RCC 7860 (cell line): ENCODE data around the gene AKAP9.
"Not testable (repeated sequence)": the region's sequence is repeated elsewhere in the genome, so short reads cannot be mapped to it uniquely, and the experiment has no call there.

ENCODE experiments used
- DNase-seq: peaks from one replicate; pipeline ENCODE4 v3.0.0-alpha.2; 2015; ENCODE audit warnings: low spot score
- FAIRE-seq: peaks from 2 replicates; lab custom pipeline; 2012; peaks lifted over from hg19 to GRCh38; lab: Jason Lieb, UNC

Gene AKAP9

DNA sequence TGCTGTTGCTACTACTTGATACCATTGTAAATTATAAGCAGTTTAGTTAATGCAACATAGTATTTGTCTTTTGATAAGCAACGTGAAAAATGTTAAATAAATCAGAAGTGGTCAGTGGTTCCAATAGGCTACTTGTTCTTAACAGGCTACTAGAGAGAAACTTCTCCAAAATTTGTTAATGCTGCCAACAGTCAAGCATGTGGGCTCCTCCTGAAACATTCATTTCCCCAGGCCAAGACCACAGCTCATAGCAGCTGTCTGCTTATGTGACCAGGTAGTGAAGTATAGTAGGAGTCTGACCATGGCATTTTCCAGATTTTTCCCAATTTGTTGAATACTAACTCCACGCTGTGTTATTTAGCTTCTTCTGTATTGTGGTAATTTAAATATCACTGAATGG lies 112.7 kb downstream of the AKAP9 start:
- no peak for FAIRE-seq
- DNase-seq = no peak

DNA sequence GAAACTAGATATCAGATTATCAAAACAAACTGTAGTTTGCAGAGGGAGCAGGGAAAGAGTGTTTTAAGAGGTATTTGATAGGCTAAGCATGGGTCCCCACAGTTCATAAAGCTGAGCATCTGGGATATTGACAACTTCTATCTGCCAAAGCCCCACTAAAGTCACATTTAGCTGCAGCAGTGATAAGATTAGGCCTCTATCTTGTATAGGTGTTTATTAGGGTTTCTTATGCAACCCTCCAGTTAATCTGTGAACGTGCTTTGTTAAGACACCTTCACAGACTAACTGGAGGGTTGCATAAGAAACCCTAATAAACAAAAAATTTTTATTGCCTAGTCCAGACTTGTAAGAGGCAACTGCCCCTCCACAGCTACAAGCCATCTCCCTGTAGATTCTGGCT lies 115.6 kb downstream of the AKAP9 start:
- no peak for DNase-seq
- no peak for FAIRE-seq

DNA sequence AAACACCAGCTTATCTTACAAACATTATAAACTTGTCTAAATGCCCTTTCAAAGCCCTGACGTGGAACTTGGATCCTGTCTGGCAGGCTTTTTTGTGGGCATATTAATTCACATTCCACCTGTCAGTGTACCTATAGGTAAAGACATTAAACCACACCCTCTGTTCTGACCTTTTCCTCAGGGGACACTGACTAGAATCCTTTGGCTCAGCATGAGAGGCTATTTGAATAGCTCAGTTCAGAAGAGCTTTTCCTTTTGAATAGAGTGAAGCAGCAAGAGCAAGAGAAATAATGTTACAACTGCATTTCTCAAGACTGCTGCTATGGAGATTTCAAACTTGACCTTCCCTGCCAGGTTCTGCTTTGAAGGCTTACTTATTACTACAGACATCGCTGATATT lies 116.7 kb downstream of the AKAP9 start:
- no peak for FAIRE-seq
- no peak for DNase-seq

DNA sequence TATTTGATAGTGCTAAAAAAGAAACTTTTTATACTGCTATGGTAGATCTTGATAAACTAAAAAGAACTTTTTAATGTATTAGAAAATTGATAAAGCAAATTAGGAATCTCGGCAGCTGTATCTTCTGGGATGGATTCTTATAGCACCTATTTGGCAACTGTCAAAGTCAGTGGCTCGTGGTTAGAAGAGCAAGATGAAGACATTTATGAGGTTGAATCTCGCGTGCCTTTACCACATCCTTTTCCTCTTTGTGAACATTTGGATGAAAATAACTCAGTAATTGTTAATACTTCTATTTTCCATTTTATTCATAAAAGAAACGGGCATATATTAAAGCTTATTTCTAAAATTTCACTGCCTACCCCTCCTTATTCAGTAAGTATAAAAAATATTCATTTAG lies 117.4 kb downstream of the AKAP9 start:
- FAIRE-seq = no peak

DNA sequence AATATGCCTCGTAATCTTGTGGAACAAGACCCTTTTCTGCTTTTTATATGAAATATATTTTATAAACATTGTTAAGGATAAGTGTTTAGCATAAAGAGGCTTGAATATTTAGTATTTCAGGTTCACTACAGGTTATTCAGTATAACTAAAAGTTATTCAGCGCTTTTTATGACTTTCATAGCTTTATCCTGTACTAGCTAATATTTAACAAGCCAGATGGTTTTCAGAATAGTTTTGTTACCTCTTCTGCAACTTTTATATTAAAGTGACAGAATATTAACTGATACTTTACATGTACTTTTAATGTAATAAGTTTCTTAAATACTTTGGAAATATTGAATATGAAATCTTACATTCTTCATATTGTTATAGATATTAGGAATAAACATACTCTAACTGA lies 118.2 kb downstream of the AKAP9 start:
- no peak for DNase-seq
- no peak for FAIRE-seq

More for the DNA sequence above, 117.4 kb downstream of the AKAP9 start:
- DNase-seq = no peak

DNA sequence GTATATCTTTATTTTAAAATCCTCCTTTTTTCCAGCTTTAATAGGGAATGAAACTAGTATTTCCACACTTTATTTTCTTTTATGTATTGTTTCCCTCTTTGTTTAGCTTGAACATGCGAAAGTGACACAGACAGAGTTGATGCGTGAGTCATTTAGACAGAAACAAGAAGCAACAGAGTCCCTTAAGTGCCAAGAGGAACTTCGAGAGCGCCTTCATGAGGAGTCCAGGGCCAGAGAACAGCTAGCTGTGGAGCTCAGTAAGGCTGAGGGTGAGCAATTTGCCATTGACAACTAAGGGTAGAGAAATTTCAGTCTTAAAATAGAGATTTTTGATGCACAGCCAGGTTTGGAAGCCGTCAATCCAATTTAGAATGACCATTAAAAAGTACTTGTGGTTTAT lies 120.5 kb downstream of the AKAP9 start:
- DNase-seq (no peak), FAIRE-seq (no peak)

DNA sequence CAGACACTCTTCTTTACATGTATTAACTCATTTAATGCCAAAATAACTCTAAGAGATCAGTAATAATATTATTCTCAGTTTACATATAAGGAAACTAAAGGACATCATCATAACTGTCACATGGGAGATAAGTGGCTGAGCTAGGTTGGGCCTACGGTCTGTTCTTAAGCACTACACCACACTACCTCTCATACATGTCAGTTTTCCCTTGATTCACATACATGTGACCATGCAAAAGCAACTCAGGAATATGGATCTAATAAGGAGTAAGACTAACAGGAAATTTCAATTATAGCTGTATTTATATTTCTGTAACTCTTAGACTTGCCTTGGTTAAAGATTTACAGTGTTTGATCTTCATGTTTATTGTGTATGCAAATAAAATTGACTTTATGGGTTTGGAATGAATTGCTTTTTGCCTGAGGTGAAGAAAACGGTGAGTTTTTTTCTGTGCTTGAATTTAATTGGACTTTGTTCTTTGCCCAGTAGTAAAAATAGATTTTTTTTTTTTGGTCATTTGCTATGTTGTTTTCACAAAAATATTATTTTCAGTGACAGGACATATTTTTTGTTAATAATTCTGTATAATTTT lies 123.9 kb downstream of the AKAP9 start:
- FAIRE-seq (no peak), DNase-seq (no peak)

DNA sequence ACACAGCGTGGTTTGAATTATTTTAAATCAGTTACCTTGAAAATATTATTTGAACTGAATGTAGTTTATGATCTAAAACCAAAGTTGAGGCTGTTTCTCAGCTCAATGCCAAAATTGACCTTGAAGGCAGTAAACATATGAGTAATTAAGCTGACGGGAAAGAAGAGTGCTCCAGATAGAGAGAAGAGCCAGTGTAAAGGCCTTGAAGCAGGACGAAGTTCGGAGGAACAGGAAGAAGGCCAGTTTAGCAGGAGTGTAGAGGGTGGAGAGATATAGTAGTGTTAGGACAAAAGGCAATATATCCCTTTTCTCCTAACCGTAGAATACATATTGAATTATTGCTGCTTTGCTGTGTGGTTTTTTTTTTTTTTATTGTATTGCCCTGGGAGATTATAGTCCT lies 130.4 kb downstream of the AKAP9 start:
- DNase-seq (no peak), FAIRE-seq (no peak)

DNA sequence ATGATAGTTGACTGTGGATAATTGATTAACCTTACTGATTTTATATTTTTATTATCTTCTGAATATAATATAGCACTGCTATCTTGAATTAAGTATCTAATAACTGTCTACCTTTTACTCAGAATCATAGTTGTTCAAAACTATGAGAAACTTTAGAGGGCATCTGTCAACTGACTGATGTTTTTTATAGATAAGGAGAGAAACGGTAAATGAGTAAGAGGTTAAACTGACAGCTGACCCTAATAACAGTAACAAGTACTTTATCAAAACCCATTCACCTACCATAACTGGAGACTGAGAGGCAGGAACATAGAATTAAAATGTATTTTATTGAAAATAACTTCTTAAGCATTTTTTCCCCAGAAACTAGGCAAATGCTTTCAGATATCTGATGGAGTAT lies 131.5 kb downstream of the AKAP9 start:
- DNase-seq (no peak), FAIRE-seq (no peak)

DNA sequence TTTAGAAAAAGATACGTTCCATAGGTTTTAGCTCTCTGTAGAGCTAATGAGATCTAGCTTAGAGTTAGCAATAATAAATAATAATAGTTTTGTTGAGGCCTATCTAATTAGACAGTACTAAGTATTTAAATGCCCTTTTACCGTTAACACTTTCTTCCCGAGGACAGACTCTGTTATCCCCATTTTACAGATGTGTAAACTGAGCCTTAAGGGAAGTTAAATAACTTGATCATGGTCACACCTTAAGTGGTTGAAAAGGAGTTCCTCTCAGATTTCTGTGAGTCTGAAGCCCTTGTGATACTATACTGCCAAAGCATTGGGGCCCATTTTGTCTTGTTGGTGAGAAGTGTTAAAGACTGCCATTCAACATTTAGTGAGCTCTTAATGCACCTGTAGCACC lies 132.0 kb downstream of the AKAP9 start:
- no peak for DNase-seq
- FAIRE-seq = no peak

DNA sequence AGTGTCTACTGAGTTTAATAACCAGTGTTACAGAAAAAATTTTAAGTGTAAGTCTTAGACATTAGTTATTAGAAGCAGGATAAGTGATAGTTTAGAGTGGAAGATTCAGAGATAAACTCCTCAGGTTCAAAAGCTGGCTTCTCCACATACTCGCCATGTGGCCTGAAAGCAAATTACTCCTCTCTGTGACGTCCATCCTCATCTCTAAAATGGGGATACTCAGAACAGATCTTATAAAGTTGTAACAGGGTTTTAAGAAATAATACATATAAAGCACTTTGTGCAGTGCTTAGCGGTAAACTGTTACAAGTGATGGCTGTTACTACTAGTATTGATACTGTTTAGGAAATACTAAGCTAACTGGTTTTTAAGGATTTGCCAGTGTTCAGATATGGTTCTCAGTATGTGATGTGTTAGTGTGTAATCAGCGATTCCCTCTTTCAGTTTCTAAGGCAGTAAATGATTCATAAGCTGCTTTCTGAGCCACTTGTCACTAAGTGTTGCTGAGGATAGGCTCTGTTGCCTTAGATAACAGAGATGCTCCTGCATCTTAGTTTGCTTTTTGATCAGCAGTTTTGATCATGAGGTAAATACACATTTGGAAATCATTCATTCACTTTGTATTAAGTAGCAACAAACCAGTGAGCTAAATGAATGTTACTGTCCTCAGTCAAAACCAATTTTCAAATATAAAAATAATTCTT lies 134.9 kb downstream of the AKAP9 start:
- no peak for FAIRE-seq
- DNase-seq = no peak

DNA sequence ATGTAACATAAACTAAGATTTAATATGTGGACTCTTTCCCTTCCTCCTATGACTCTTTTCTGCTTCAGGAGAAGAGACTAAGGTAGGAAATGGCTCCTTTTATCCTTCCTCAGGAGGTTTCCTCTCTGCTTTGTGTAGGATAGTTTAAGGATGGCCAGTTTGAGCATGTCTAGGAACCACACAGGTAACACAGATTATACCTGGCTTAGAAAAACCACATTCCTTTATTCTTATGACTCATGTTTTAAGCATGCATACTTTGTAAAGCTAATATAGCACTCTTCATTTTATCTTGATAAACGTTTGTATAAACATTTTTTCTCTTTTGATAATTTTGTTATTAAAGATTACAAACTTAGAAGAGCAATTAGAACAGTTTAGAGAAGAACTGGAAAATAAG lies 135.8 kb downstream of the AKAP9 start:
- no peak for DNase-seq
- peak; percentile 64 for FAIRE-seq

DNA sequence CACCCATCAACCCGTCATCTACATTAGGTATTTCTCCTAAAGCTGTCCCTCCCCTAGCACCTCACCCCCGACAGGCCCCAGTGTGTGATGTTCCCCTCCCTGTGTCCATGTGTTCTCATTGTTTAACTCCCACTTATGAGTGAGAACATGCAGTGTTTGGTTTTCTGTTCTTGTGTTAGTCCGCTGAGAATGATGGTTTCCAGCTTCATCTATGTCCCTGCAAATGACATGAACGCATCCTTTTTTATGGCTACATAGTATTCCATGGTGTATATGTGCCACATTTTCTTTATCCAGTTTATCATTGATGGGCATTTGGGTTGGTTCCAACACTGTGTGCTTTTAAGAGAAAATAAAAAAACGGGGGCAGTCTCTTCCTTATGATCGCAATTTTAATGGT lies 143.3 kb downstream of the AKAP9 start:
- FAIRE-seq, DNase-seq: not testable (repeated sequence)

DNA sequence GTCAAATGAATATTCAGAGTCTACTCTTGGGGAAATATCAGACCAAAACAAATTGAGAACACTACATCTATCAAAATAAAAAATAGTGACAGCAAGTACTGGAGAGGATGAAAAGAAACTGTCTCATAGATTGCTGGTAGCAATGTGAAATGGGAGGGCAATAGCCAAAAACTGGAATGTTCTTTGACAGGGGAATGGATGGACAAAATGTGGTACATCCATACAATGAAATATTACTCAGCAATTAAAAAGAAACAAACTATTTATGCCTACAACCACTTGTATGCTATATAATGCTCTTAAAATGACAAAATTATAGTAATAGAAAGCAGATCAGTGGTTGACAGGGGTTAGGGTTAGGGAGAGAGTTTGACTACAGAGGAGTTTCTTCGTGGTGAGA lies 147.6 kb downstream of the AKAP9 start:
- DNase-seq (no peak), FAIRE-seq (no peak)

DNA sequence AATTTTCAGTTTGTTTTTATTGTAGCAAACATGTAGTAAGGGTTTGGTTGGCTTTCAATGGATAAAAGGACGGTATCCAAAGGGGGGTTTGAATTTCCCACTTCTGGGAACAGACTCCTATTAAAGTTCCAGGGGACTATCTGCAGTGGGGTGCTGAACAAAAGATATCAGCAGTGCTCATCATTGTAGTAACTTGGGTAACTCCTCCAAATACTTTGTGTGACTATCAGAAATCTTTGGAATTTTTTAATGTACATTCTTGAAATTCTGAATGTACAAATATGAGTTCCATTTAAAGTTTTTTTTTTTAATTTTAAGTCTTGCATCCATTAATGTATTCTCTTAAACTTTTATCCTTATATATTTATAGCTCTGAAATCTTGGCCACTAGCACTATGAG lies 151.5 kb downstream of the AKAP9 start:
- no peak for FAIRE-seq

DNA sequence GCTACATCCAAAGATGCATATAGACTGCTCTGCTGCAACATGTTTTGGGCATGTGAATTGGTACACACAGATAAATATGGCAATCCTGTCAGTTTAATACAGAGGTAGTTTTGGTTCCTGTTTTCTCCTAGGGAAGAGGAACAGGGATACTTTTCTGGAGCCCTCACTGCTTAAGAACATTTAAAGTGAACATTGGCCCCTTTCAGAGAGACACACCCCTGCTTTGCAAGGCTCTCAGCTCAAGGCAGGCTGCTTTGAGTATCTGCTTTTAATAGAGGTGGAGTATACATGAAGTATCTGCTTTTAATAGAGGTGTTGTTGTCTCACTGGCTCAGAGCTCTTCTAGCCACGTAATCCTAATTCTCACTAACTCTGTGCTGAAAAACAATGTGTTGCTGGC lies 154.7 kb downstream of the AKAP9 start:
- DNase-seq = no peak
- FAIRE-seq = no peak

More for the DNA sequence above, 151.5 kb downstream of the AKAP9 start:
- no peak for DNase-seq

DNA sequence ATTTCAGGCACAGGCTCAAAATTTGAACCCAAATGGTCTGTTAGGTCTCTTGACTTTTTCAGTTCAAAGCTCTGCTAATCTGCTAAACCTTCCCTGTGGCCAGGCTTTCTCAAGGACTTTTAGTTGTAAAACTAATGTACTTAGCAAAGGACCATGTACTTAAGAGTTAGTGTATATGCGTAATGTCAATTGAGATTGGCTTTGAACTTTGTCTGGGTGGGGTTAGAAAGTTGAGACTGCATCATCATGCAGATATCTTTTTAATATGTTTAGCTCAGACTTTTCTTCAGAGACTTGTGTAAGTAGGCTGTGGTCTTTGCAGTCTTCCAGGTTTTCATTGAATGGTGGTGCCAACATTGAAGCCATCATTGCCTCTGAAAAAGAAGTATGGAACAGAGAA lies 159.9 kb downstream of the AKAP9 start:
- no peak for FAIRE-seq
- DNase-seq = no peak

DNA sequence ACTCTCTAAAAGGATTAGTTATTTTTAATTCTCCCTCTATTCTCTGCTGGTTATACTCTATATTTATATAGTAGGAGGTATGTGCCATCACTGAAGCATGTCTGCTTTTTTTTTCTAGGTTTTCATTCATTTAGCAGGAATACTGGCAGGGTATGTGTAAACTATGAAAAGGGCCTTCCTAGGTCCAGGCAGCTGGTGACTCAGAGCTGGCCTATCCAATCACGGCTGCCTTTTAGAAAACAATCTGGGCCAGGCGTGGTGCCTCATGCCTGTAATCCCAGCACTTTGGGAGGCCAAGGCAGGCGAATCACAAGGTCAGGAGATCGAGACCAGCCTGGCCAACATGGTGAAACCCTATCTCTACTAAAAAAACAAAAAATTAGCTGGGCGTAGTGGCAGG lies 162.2 kb downstream of the AKAP9 start:
- not testable (repeated sequence) for DNase-seq, FAIRE-seq

DNA sequence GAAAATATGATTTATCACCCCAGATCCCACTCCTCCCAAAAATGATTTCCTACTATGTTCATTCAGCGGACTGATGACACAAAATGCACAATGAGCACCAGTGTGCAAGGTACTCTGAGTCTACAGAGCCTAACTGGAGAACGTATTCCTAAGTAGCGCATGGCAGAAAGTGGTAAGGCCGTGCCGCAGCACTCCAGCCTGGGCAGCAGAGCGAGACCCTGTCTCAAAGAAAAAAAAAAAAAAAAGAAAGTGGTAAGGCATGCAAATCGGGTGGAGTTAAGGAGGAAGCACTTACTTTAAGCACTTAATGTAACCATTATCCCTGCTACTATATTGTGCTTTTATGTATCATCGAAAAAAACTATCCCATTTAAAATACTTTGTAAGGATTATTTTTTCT lies 168.2 kb downstream of the AKAP9 start:
- no peak for FAIRE-seq
- no peak for DNase-seq

DNA sequence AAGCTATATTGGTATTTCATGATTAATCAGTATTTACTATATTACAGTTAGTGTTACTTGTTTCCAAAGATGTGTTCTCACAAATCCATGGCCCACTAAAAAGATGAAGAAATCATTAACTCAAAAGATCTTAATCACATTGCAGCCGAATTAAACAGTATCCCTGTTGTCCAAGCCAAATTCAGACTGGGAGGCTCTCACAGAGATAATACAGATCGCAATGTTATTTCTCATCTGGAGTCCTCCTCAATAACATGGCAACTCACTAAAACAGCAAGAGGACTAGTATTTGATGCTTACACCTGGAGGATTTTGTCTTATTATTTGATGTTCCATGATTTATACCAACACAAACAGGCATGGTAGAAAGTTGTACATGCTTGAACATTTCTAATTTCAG lies 170.2 kb downstream of the AKAP9 start:
- no peak for FAIRE-seq
- no peak for DNase-seq

DNA sequence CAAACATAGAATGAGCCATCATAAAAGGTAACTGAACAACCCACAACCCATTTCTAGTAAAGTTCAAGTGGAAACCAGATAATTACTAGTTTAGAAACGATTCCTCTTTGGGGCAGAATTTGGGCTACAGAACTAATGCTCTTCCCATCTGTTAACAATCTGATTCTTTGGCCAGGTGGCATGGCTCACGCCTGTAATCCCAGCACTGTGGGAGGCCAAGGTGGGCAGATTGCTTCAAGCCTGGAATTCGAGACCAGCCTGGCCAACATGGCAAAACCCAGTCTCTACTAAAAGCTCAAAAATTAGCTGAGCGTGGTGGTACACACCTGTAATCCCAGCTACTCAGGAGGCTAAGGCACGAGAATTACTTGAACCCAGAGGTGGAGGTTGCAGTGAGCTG lies 175.2 kb downstream of the AKAP9 start:
- no peak for FAIRE-seq
- DNase-seq = no peak

DNA sequence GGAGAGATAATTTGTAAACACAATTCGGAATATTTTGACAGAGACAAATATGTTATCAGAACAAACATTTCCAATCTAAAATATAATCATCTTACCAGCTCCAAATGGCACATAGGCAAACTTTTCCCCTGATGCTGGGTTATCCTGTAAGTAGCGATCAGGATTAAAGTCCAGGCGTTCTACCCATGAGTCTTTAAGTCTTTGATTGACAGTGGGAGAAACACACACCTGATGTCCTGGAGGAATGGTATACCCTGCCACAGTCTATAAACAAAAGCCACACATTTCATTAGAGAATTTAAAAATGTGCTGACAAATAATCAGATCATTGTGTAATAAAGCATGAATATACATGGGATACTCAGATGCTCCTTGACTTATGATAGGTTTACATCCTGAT lies 176.3 kb downstream of the AKAP9 start:
- FAIRE-seq (no peak), DNase-seq (no peak)

DNA sequence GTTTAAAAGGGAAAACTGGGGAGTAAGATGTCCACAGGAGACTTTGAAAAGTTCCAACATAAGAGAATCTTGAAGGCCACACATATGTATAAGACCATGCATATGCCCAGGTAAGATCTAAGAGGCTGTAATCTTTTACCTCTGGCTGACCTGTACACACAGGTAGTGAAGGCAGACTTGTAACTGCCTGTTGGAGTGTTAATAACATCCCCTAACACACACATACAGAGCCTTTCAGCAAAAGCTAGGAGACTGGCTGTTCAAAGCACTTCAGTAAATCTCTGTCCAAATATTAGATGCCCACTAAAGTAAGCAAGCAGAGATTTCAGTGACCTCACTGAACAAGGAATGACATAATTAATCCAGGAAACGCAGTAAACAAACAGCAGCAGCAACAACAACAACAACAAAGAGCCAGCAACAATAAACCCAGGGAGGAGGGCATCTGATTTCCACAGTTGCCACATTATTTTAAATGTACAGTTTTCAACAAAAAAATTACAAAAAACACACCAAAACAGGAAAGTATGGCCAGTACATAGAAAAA lies 178.6 kb downstream of the AKAP9 start:
- DNase-seq = no peak
- no peak for FAIRE-seq
